ENCODE data around the gene UTP25. TPM values are rescaled to one million over a fixed set of nuclear protein-coding genes. Genes with fewer than 3 reads are reported as not detected.

The UTP25 gene
- total RNA-seq, 1 experiment from 2014 or later, result 4.8 TPM

GRCh38 chr1:209845408-209845725 lies 17.6 kb downstream of the UTP25 start:
- ATAC-seq, result no peak
- ChIA-PET CTCF (interaction anchor here (0.6 to 1.1 kb wide), 3 partner anchors 15 to 92 kb away, joined by 3 read pairs; no protein-coding TSS in a partner anchor), POLR2A (no interaction called here)
- Mint-ChIP-seq H3K4me3 (no peak overlapping the region), H3K9me3 (no peaks in the 10 kb centered on the region), H3K27me3 (ENCODE audit: low read depth) (no peaks in the 10 kb centered on the region), H3K36me3 (peaks cover 46% of the 10 kb centered on the region), H3K27ac (no peak overlapping the region), H3K4me1 (no peaks in the 10 kb centered on the region)
- no peak for TF ChIP-seq IRF2 (CRISPR knock-in tag; IDR thresholded peaks at IDR 0.05; ENCODE audit: borderline replicate concordance, low read depth)
- TF ChIP-seq EMX1 (CRISPR knock-in tag; IDR thresholded peaks at IDR 0.05), result no peak
- no peak for TF ChIP-seq CREB1 (CRISPR knock-in tag; IDR thresholded peaks at IDR 0.05)
- TF ChIP-seq NR3C1 (CRISPR knock-in tag; conservative IDR thresholded peaks at IDR 0.05; ENCODE audit: low read depth), result no peak
- no peak for TF ChIP-seq ZNF671 (CRISPR knock-in tag; IDR thresholded peaks at IDR 0.05)
- TF ChIP-seq, protein P1, sequence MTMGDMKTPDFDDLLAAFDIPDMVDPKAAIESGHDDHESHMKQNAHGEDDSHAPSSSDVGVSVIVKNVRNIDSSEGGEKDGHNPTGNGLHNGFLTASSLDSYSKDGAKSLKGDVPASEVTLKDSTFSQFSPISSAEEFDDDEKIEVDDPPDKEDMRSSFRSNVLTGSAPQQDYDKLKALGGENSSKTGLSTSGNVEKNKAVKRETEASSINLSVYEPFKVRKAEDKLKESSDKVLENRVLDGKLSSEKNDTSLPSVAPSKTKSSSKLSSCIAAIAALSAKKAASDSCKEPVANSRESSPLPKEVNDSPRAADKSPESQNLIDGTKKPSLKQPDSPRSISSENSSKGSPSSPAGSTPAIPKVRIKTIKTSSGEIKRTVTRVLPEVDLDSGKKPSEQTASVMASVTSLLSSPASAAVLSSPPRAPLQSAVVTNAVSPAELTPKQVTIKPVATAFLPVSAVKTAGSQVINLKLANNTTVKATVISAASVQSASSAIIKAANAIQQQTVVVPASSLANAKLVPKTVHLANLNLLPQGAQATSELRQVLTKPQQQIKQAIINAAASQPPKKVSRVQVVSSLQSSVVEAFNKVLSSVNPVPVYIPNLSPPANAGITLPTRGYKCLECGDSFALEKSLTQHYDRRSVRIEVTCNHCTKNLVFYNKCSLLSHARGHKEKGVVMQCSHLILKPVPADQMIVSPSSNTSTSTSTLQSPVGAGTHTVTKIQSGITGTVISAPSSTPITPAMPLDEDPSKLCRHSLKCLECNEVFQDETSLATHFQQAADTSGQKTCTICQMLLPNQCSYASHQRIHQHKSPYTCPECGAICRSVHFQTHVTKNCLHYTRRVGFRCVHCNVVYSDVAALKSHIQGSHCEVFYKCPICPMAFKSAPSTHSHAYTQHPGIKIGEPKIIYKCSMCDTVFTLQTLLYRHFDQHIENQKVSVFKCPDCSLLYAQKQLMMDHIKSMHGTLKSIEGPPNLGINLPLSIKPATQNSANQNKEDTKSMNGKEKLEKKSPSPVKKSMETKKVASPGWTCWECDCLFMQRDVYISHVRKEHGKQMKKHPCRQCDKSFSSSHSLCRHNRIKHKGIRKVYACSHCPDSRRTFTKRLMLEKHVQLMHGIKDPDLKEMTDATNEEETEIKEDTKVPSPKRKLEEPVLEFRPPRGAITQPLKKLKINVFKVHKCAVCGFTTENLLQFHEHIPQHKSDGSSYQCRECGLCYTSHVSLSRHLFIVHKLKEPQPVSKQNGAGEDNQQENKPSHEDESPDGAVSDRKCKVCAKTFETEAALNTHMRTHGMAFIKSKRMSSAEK (CRISPR knock-in tag; IDR thresholded peaks at IDR 0.05; ENCODE audit: borderline replicate concordance), result no peak
- no peak for TF ChIP-seq E2F1 (CRISPR knock-in tag; IDR thresholded peaks at IDR 0.05)
- no peak for TF ChIP-seq ESRRA (CRISPR knock-in tag; IDR thresholded peaks at IDR 0.05; ENCODE audit: borderline replicate concordance)
- DNase-seq (ENCODE audit: low spot score), result no peak

- Mint-ChIP-seq H3K4me3 (no peak overlapping the region), H3K27ac (no peak overlapping the region), H3K36me3 (peaks cover 39% of the 10 kb centered on the region), H3K4me1 (no peaks in the 10 kb centered on the region), H3K27me3 (ENCODE audit: low read depth) (no peaks in the 10 kb centered on the region), H3K9me3 (no peaks in the 10 kb centered on the region)
- ChIA-PET CTCF (interaction anchor here (1.6 to 1.9 kb wide), 2 partner anchors 9 to 51 kb away, joined by 4 to 6 read pairs; no protein-coding TSS in a partner anchor), POLR2A (no interaction called here)
- ATAC-seq, result no peak
- DNase-seq (ENCODE audit: low spot score), result no peak
- no peak for TF ChIP-seq ZSCAN18 (CRISPR knock-in tag; IDR thresholded peaks at IDR 0.05)
- TF ChIP-seq ELF4 (CRISPR knock-in tag; IDR thresholded peaks at IDR 0.05; ENCODE audit: low read depth), result no peak
- TF ChIP-seq SOX15 (CRISPR knock-in tag; IDR thresholded peaks at IDR 0.05), result no peak
- no peak for TF ChIP-seq OVOL2 (CRISPR knock-in tag; IDR thresholded peaks at IDR 0.05; ENCODE audit: borderline replicate concordance)
- no peak for TF ChIP-seq TP53 (CRISPR knock-in tag; IDR thresholded peaks at IDR 0.05)
- TF ChIP-seq EMX1 (CRISPR knock-in tag; IDR thresholded peaks at IDR 0.05), result no peak
- no peak for TF ChIP-seq E2F5 (CRISPR knock-in tag; IDR thresholded peaks at IDR 0.05)
- TF ChIP-seq ZNF512 (CRISPR knock-in tag; IDR thresholded peaks at IDR 0.05; ENCODE audit: borderline replicate concordance), result no peak
- TF ChIP-seq, protein P2, sequence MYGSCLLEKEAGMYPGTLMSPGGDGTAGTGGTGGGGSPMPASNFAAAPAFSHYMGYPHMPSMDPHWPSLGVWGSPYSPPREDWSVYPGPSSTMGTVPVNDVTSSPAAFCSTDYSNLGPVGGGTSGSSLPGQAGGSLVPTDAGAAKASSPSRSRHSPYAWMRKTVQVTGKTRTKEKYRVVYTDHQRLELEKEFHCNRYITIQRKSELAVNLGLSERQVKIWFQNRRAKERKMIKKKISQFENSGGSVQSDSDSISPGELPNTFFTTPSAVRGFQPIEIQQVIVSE (CRISPR knock-in tag; IDR thresholded peaks at IDR 0.05; ENCODE audit: borderline replicate concordance), result no peak
- TF ChIP-seq ZNF121 (CRISPR knock-in tag; IDR thresholded peaks at IDR 0.05), result no peak
- no peak for TF ChIP-seq FOXJ3 (CRISPR knock-in tag; IDR thresholded peaks at IDR 0.05; ENCODE audit: borderline replicate concordance)
- no peak for TF ChIP-seq SMAD4 (CRISPR knock-in tag; IDR thresholded peaks at IDR 0.05)
These were observed 21.6 kb downstream of the UTP25 start for GRCh38 chr1:209849388-209849787.
